Tibial artery (tissue), 4 donors: ENCODE data around the gene CXCL10.

ENCODE experiments used
- DNase-seq, 2 donors: peaks; one replicate each; pipeline ENCODE4 v3.0.0-alpha.2; 2019
- H3K27ac ChIP-seq, 2 donors: fragments of 200-600 bp; sonication (generic) in 1 of 2; 1 replicate in 1 of 2; 2 replicates in 1 of 2; pipeline ENCODE4 v1.5.1; 2018 to 2019; ENCODE audit warnings: mild to moderate bottlenecking in 1 of 2
- H3K27me3 ChIP-seq, 2 donors: fragments of 200-600 bp; sonication (generic) in 1 of 2; one replicate each; pipeline versions ENCODE4 v1.5.1 to v1.6.0; 2016 to 2019
- H3K36me3 ChIP-seq, 3 donors: fragments of 200-600 bp; sonication (generic) in 2 of 3; one replicate each; pipeline ENCODE4 v1.5.1; 2016 to 2019; ENCODE audit warnings: mild to moderate bottlenecking in 2 of 3
- H3K4me1 ChIP-seq, 4 donors: fragments of 200-600 bp; sonication (generic) in 2 of 4; 1 replicate in 3 of 4; 2 replicates in 1 of 4; pipeline ENCODE4 v1.5.1; 2016 to 2019
- H3K4me3 ChIP-seq, 2 donors: fragments of 200-600 bp; sonication (generic) in 1 of 2; 1 replicate in 1 of 2; 2 replicates in 1 of 2; pipeline ENCODE4 v1.5.1; 2018 to 2019; ENCODE audit warnings: mild to moderate bottlenecking in 2 of 2
- H3K9me3 ChIP-seq, 3 donors: fragments of 200-600 bp; sonication (generic) in 1 of 3; one replicate each; pipeline ENCODE4 v1.5.1; 2016 to 2019
- CTCF ChIP-seq, 2 experiments: fragments of 200-600 bp in 1 of 2; fragments of 450-650 bp in 1 of 2; IDR thresholded peaks; one replicate each; pipeline ENCODE4 v1.5.1; 2017 to 2019; ENCODE audit warnings: antibody characterized with exemption in 2 of 2, mild to moderate bottlenecking in 1 of 2, moderate library complexity in 1 of 2
- intact Hi-C: fragments of 100-400 bp; cut with DNase I; formaldehyde crosslinking; loops from one replicate; pipeline ENCODE4 v1.15.0; 2023; ENCODE audit warnings: low total_unique reads

Gene CXCL10

GRCh38 chr4:76011018-76011670 is 12.2 kb downstream of the CXCL10 start:
- no peak for TF ChIP-seq CTCF (IDR thresholded peaks at IDR 0.05)
- DNase-seq, result no peak
- Histone ChIP-seq H3K27me3 (no peaks in the 10 kb centered on the region), H3K4me3 (no peak overlapping the region), H3K36me3 (no peaks in the 10 kb centered on the region), H3K27ac (peak overlapping the region in 1 of 2 donors; percentile 39), H3K4me1 (peaks cover 0 to 12% (median 0%) of the 10 kb centered on the region in 4 donors), H3K9me3 (no peaks in the 10 kb centered on the region)
- intact Hi-C loops, result no loop called here

GRCh38 chr4:76010576-76010975 is 12.7 kb downstream of the CXCL10 start:
- H3K27me3 ChIP-seq, result no peaks in the 10 kb centered on the region
- intact Hi-C loops, result no loop called here
- DNase-seq, result no peak
- TF ChIP-seq CTCF (IDR thresholded peaks at IDR 0.05), result no peak
- H3K4me3 ChIP-seq, result no peak overlapping the region
- H3K27ac ChIP-seq, result no peak overlapping the region
- no peaks in the 10 kb centered on the region for H3K36me3 ChIP-seq
- no peaks in the 10 kb centered on the region for H3K9me3 ChIP-seq
- peaks cover 0 to 12% (median 0%) of the 10 kb centered on the region in 4 donors for H3K4me1 ChIP-seq

GRCh38 chr4:76009311-76009710 is 14.0 kb downstream of the CXCL10 start:
- Histone ChIP-seq H3K4me3 (no peak overlapping the region), H3K27ac (no peak overlapping the region), H3K9me3 (no peaks in the 10 kb centered on the region), H3K4me1 (peaks cover 0 to 12% (median 0%) of the 10 kb centered on the region in 4 donors), H3K36me3 (no peaks in the 10 kb centered on the region), H3K27me3 (no peaks in the 10 kb centered on the region)
- intact Hi-C loops, result no loop called here
- TF ChIP-seq CTCF (IDR thresholded peaks at IDR 0.05), result no peak
- DNase-seq, result no peak

GRCh38 chr4:76007089-76007862 is 16.0 kb downstream of the CXCL10 start, which contains the start of gene CXCL9:
CXCL9 (minus strand) TSS chr4:76007509; CDS start chr4:76007449, 60 bp downstream.
- Histone ChIP-seq H3K27ac (no peak within 1 kb of the TSS), H3K36me3 (no peaks in the 10 kb centered on the region), H3K27me3 (no peaks in the 10 kb centered on the region), H3K9me3 (no peaks in the 10 kb centered on the region), H3K4me3 (no peak within 1 kb of the TSS), H3K4me1 (peaks cover 0 to 8% (median 0%) of the 10 kb centered on the region in 4 donors)
- no peak for TF ChIP-seq CTCF (IDR thresholded peaks at IDR 0.05)
- intact Hi-C loops, result no loop called here
- DNase-seq, result no peak

GRCh38 chr4:76003620-76004019 is 19.7 kb downstream of the CXCL10 start:
- intact Hi-C loops, result no loop called here
- Histone ChIP-seq H3K4me3 (no peak overlapping the region), H3K27me3 (no peaks in the 10 kb centered on the region), H3K36me3 (no peaks in the 10 kb centered on the region), H3K27ac (no peak overlapping the region), H3K9me3 (no peaks in the 10 kb centered on the region), H3K4me1 (no peaks in the 10 kb centered on the region)
- TF ChIP-seq CTCF (IDR thresholded peaks at IDR 0.05), result no peak
- DNase-seq, result no peak
